GM21423 (cell line): Measurements from ENCODE around the gene CDK5R2.

Source experiments
- ATAC-seq: cut with Tn5 transposase; IDR thresholded peaks from one replicate; pipeline ENCODE4 v1.9.1; 2021; ENCODE audit warnings: mild to moderate bottlenecking, moderate library complexity; ENCODE audit not compliant: unreplicated experiment

Gene CDK5R2

GRCh38 chr2:218986148-218986761 is 26.8 kb downstream of the CDK5R2 start:
- ATAC-seq = no peak

DNA sequence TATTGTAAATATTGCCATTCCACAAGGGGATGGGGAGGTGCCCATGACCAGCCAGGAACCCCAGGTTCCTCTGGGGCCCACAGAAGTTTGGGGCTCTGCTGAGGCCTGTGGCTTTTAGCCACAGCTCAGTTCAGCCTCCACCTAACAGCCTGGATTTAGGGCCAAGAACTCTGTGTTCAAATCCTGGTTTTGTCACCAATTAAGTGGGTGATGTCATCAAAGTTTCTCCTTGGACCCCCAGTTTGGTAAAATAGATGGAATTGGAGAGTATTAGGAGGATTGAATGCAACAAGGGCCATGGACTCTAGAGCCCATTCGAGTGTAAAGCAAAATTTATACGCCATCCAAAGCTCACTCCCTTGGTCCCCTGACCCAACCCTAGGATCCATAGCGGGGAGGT is 28.7 kb downstream of the CDK5R2 start:
- ATAC-seq = no peak

DNA sequence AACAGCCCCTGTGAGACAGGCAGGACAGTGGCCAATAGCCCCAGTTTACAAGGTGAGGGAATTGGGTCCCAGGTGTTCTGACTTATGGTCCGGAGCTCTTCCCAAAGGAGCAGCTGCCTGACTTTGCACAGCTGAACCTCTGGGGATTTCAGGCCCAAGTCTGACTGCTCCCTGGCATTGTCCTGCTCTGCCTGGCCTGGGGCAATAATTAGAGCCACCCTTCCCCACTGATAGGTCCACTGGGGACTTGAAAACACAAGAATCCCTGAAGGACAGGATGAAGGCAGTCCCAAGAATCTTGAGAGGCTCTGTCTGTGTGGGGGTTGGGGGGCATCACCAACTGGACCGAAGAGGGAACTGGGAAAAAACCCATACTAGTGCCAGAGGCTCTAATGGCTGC is 29.2 kb downstream of the CDK5R2 start:
- no peak for ATAC-seq

- no peak for ATAC-seq
Observed at GRCh38 chr2:218990052-218990451, 30.6 kb downstream of the CDK5R2 start.

DNA sequence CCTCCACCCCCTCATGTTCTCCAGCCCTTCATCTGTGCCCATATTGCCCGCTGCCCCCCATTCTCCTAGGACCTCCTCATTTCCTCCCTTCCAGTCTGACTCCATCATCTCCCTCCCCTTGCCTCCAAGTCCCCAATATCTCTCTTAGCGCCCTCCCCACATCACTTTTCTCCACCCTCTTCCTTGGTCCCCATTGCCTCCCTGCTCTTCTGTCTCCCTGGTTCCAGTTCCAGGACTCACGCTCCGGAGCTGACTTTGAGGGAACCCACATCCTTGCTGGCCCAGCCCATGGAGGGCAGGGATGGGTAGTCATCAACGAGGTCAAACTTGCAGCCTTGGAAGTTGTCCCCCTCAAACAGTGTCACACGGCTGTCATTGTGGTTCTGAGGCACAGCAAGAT is 31.1 kb downstream of the CDK5R2 start:
- ATAC-seq = no peak

GRCh38 chr2:218991674-218992168 is 32.3 kb downstream of the CDK5R2 start:
- ATAC-seq = no peak

DNA sequence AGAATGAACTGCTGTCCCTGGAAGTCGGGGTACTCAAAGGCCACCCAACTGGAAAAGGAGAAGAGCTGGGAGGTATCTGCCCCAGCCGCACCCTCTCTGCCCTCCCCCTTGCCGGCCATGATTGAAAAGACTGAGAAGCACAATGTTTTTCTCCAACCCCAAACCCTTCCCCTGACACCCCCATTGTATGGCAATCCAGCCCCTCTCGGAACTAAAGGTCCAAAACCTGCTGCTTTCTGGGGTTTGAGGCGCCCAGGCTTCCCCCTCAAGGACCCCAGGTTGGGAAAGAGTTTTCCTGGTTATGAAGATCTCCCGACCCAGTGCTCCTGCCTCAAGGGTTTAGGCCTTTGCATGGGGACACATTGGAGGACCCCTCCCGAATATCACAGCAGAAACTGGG is 32.7 kb downstream of the CDK5R2 start:
- ATAC-seq = no peak

DNA sequence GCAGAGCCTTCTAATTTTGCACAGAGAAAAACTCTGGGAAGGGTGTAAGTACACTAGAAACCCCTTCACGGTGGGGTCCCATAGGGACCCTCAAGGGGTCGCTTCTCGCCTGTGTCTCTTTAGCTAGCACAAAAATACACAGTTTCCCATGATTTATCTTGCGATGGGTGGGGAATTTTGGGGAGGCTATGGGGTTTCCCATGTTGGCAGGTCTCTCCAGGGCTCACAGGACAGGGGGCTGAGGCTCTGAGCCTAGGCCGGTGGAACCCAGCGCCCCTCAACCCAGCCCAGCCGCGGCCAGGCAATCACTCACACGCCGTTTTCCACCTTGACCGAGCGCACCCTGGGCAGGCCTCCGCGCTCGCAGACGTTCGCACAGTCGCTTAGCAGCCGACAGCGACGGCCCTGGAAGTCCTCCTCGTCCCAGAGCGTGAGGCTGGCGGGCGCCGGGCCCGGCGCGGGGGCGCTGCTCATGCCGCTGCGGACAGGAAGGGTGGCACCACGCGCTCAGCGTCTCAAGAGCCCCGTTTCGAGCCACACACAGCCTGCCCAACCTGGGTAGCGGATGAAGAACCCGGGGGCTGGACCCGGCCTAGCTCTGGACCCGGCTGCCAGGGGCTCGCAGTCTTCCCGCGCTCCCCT is 33.4 kb downstream of the CDK5R2 start:
- ATAC-seq = no peak

- ATAC-seq = no peak
Observed at GRCh38 chr2:218993345-218994315, 34.2 kb downstream of the CDK5R2 start, which contains the start of gene CRYBA2. TSS of gene CRYBA2 (minus strand) at chr2:218993422. CDS start at chr2:218993176, 246 bp downstream.

DNA sequence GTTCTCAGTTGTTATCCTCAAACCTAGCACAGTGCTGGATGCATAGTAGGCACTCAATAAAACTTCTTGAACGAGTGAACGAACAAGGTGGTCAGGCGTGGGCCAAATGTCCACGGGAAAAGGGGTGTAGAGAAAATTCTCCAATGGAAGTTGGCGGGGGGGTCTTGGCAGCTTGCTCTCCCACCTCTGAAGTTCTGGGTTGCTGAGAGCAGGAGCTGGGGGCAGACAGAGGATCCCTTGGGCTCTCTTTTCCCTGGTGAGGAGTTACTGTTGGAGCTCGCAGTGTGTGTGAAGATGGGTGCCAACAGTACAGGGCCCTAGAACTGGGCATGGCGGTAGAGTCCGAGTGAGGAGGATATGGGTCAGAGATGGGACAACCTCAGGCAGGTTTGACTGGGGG is 36.1 kb downstream of the CDK5R2 start:
- no peak for ATAC-seq

- no peak for ATAC-seq
Observed at GRCh38 chr2:218995972-218996711, 36.7 kb downstream of the CDK5R2 start.

- no peak for ATAC-seq
Observed at GRCh38 chr2:218996937-218997336, 37.5 kb downstream of the CDK5R2 start.

- no peak for ATAC-seq
Observed at GRCh38 chr2:218997731-218998130, 38.3 kb downstream of the CDK5R2 start.

DNA sequence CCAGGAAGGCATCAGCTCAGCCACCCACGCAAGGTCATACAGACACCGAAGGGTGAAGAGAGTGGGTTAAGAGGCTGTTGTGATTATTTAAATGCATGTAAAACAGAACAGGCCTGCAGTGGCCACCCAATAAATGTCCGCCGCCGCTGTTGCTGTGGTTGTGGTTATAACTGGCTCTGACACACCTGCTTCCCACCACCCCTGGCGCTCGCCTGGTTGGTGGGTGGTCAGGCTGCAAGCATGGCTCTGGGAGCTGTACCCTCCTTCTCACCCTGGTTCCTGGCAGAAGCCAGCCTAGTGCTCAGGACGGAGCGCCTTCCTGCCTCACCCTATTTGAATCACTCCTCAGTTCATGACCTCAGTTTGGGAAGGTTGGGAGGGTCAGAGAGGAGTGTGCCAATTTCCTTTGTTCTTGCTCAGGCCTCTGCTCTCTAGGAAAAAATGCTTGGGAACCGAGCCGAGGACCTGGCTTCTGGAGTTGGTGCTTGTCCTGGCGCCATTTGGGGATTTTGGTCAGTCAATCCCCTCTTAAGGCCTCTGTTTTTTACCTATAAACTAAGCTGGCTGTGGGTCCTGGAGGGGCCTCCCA is 39.0 kb downstream of the CDK5R2 start:
- ATAC-seq = no peak

- no peak for ATAC-seq
Observed at GRCh38 chr2:218999021-218999880, 39.8 kb downstream of the CDK5R2 start.

- no peak for ATAC-seq
Observed at GRCh38 chr2:218999881-219000568, 40.6 kb downstream of the CDK5R2 start.

GRCh38 chr2:219000569-219000960 is 41.1 kb downstream of the CDK5R2 start:
- ATAC-seq = no peak

GRCh38 chr2:219001100-219001576 is 41.7 kb downstream of the CDK5R2 start:
- ATAC-seq = no peak
